Loucy (cell line): ENCODE results near the gene FRMD4A.

Experiments
- EZH2phosphoT487 ChIP-seq: fragments of 200-600 bp; IDR thresholded peaks from 2 replicates; pipeline ENCODE4 v1.6.1; 2018; ENCODE audit warnings: antibody characterized with exemption, mild to moderate bottlenecking, moderate library complexity, borderline replicate concordance
- TF ChIP-seq, protein P1 (sequence below): fragments of 200-600 bp; sonication (generic); conservative IDR thresholded peaks from 2 replicates; pipeline ENCODE4 v1.5.1; 2014; ENCODE audit warnings: mild to moderate bottlenecking, antibody characterized with exemption, low read length

DNA sequence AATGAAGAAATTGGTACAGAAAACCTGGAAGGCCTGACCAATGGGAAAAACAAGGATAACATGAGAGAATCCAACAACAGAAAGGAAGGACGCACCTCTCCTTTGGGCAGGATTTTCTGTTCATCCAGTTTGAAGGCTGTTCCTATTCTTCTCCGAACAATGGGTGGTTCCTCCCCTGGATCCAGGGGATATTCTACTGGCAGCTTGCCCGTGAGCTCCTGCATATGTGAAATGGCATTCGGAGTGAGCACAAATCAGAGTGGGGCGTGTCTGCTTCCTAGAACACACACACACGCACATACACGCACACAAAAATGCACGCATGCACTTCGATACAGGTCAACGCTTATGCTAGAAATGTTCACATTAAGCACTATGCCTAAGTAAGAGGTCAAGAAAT is 660.4 kb downstream of the FRMD4A start:
- TF ChIP-seq, protein P1, sequence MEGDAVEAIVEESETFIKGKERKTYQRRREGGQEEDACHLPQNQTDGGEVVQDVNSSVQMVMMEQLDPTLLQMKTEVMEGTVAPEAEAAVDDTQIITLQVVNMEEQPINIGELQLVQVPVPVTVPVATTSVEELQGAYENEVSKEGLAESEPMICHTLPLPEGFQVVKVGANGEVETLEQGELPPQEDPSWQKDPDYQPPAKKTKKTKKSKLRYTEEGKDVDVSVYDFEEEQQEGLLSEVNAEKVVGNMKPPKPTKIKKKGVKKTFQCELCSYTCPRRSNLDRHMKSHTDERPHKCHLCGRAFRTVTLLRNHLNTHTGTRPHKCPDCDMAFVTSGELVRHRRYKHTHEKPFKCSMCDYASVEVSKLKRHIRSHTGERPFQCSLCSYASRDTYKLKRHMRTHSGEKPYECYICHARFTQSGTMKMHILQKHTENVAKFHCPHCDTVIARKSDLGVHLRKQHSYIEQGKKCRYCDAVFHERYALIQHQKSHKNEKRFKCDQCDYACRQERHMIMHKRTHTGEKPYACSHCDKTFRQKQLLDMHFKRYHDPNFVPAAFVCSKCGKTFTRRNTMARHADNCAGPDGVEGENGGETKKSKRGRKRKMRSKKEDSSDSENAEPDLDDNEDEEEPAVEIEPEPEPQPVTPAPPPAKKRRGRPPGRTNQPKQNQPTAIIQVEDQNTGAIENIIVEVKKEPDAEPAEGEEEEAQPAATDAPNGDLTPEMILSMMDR = no peak
- no peak for TF ChIP-seq EZH2phosphoT487
